22Rv1 (cell line): ENCODE results near the gene ASAP2.

ENCODE experiments used
- H3K27ac ChIP-seq: fragments of 450-650 bp; 2 replicates; pipeline ENCODE4 v1.5.1; 2017
- CTCF ChIP-seq: fragments of 450-650 bp; IDR thresholded peaks from 2 replicates; pipeline ENCODE4 v1.5.1; 2017; ENCODE audit warnings: mild to moderate bottlenecking
- ZFX ChIP-seq: fragments of 450-650 bp; IDR thresholded peaks from 2 replicates; pipeline ENCODE4 v1.6.1; 2017; ENCODE audit warnings: antibody characterized with exemption, borderline replicate concordance

ASAP2 gene

DNA sequence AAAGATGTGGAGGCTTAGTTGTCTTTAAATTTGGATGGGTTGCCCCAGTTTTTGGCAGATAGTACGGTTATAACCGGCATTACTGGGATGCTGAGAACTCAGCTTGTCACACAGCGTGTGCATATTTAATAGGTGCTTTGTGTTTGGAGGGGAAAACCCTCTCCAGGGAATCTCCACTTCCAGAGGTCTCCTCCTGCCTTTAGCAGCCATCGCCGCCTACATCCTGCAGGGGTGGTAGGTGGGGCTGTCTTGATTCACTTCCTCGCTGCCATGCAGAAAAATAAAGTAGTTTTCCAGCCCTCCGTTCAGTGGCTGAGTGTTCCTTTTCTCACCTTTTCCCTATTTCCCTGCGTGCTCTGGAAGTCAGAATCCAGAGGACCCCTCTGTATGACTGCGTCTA is 140.3 kb downstream of the ASAP2 start:
- TF ChIP-seq ZFX (no peak), CTCF (no peak)
- no peak overlapping the region for H3K27ac ChIP-seq

DNA sequence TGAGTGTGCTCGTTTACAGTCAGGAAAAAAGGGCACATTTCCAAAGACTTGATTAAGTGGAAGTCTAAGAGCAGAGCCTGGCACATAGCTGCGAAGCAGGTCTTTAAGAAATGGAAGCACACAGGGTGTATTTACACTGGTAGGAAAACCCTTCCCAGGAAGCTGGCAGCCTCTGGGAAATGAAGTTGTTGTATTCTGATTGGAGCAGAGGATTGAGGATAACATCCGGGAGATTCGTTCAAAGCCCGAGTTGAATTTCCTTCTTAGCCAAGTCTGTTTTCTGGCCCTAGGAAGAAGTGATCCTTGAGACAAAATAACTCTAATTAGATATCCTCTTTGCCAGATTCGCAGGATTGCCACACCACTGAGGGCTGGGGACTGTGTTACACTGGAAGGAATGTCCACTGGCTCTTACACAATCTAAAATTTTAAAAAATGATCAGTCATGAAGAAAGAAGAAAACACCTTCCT is 140.8 kb downstream of the ASAP2 start:
- no peak overlapping the region for H3K27ac ChIP-seq

DNA sequence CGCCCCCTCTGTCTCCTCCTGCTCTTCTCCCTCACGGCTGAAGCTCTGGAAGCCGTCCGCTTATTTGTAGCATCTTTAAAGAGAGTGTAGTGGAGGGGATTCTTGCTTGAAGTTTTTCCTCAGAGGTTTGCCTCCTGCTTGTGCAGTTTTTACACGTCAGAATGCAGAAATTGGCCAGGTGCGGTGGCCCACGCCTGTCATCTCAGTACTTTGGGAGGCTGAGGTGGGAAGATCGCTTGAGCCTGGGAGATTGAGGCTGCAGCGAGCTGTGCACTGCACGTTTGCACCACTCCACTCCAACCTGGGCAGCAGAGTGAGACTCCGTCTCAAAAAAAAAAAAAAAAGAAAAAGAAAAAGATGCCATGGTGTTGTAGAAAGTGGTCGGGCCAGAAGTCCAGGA is 147.7 kb downstream of the ASAP2 start:
- no peak overlapping the region for H3K27ac ChIP-seq
- no peak for TF ChIP-seq ZFX
- TF ChIP-seq CTCF: no peak

More for the DNA sequence above, 140.8 kb downstream of the ASAP2 start:
- TF ChIP-seq ZFX (no peak), CTCF (no peak)

- no peak overlapping the region for H3K27ac ChIP-seq
- TF ChIP-seq ZFX (no peak), CTCF (no peak)
Observed at GRCh38 chr2:9355270-9355669, 148.7 kb downstream of the ASAP2 start.

- H3K27ac ChIP-seq: no peak overlapping the region
- TF ChIP-seq ZFX: no peak
- TF ChIP-seq CTCF: no peak
Observed at GRCh38 chr2:9355716-9356115, 149.1 kb downstream of the ASAP2 start.

DNA sequence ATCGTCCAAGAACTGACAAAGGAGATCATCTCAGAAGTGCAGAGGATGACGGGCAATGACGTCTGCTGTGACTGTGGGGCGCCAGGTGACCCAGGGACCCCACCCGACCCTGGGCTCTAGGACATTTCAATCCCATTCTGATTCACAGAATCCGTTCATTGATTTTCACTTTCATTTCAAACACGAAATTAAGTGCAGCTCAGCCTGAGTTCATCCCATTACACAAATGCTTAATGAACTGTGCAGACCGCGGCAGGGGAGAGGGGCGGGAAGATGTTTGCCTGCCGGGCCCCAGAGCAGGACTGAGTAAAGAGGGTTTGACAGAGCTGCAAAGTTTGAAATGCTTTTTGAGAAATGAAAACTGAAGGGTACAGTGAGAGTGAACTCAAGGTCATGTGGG is 149.6 kb downstream of the ASAP2 start:
- no peak overlapping the region for H3K27ac ChIP-seq

DNA sequence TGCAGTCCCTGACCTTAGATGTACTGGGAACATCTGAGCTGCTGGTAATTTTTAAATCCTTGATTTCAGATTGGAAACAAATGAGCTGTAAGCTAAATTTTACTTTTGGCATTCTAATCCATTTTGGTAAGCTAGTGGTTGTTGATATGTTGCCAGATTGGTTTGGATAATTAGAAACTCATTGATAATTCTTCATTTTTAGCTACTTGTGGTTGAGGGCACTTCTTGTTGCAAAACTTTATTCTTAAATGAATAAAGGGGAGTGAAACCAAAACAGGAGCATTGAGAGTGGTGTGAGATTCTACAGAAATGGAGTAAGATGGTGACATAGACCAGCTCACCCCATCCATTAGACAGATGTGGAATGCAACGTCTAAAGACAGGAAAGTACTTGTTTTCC is 152.2 kb downstream of the ASAP2 start:
- no peak overlapping the region for H3K27ac ChIP-seq
- no peak for TF ChIP-seq ZFX
- TF ChIP-seq CTCF: no peak

More for the DNA sequence above, 149.6 kb downstream of the ASAP2 start:
- TF ChIP-seq ZFX: no peak
- no peak for TF ChIP-seq CTCF
